NCI-H446 treated with DMSO at 0.1 percent for 48 hours (cell line): ENCODE results near the gene DGKZ.

ENCODE experiments used
- DNase-seq: peaks from one replicate; lab custom pipeline; 2025; lab: John Stamatoyannopoulos, UW

DGKZ gene

DNA sequence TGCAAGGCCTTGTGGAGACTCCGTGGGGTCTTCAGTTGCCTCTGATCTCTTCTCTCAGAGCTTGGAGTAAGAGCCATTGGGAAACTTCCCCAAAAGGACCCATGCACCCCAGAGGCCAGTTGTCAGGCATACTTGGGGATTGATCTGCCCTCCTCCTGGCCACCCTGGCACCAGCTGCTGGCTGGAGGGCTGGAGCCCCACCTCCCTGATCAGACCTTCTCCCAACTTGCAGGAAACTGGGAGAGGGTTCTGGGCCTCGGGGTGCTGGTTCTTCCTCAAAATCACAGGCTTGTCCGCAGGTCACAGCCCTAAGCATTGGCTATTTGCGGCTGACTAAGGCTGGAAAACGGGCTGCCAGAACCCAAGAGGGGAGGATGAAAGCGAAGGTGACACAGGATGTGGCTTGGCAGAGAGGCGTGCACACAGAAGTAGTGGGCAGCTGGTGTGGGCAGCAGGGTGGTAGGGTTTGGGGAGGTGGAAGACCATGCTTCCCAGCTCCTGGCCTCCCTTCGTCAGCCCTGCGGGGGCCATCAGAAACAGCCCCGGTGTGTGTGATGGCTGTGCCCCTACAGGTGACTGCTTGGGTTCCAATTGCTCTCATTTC lies 1.3 kb upstream of the DGKZ start:
- DNase-seq = no peak

DNA sequence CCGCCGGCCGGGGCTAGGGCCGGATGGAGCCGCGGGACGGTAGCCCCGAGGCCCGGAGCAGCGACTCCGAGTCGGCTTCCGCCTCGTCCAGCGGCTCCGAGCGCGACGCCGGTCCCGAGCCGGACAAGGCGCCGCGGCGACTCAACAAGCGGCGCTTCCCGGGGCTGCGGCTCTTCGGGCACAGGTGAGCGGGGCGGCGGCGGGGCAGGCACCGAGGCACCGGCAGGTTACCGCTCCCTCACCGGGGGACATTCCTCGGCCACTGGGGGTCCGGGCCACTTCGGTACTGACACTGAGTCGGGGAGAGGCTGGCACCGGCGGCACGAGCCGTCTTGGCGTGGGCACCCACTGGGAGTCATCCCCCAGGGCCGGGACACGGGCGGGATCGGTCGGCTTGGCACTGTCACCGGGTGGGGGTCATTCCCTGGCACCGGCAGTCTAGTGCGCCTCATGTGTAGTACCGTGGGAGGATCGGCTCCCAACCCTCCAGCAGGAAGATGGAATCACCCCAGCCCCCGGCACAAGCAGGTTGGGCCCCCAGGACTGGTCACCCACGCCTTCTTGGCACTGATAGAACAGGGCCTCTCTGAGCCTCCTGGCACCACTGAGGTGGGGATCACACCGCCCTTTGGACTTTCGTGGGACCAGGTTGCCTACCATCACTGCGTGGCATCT lies 511 bp downstream of the DGKZ start:
- no peak for DNase-seq

- DNase-seq = no peak
These were observed 1.5 kb downstream of the DGKZ start for GRCh38 chr11:46348566-46349401.

DNA sequence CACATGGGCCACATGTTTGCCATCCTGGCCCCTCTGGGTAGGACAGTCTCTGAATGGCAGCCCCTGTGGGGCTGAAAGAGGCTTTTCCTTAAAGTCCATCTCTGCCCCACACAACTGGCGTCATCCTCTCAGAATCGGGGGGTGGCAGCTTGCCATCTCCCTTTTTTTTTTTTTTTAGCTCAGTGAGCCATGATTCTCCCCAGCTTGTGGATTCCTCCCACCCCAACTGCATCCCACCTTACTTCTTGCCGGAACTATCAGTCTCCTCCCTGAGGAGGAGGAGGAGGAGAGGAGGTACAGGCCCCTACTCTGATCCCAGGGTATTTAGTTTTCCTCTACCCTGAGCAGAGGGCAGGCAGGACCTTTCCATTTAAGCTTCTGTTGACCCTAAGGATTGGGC lies 3.4 kb downstream of the DGKZ start:
- no peak for DNase-seq

GRCh38 chr11:46351148-46351547 lies 3.9 kb downstream of the DGKZ start:
- DNase-seq = no peak

DNA sequence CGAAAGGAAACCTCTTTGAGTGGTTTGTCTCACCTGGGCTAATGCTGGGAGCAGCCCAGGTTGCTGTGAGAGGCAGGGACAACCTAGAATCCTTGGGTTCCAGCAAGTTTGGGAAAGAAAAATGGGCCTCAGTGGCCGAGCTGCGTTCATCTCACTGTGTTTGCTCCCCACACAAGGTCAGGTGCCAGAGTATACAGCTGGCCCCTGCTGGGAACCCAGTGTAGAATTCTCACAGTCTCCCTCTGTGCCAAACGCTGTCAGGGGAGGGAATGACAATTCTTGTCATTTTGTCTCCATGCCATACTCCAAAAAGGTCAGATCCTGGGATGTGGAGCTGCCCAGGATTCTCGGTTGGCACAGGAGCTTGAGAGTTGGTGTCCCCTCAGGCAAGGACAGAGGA lies 4.3 kb downstream of the DGKZ start:
- DNase-seq = no peak

- no peak for DNase-seq
These were observed 5.0 kb downstream of the DGKZ start for GRCh38 chr11:46352063-46352841.

GRCh38 chr11:46353698-46354097 lies 6.4 kb downstream of the DGKZ start:
- peak; percentile 55 for DNase-seq

GRCh38 chr11:46356924-46357482 lies 9.7 kb downstream of the DGKZ start:
- no peak for DNase-seq

DNA sequence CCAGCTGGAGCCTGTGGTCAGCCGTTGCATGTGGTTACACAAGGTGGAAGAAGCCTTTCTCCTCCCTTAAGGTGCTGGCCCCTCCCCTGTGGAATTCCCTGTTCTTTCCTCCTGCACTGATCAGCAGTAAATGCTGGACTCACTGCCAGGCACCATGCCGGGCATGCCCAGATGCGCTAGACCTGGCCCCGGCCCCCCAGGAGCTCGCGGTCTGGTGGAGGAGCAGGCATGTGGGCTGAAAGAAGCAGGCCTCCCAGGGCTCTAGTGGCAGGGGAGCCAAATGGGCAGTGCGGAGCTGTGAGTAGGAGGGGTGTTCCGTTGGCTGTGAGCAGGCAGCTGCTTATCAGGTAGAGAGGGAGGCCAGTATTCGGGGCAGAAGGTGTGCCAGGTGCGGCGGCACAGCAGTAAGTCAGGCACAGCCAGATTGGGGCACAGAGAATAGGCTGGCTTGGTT lies 10.2 kb downstream of the DGKZ start:
- DNase-seq = no peak

GRCh38 chr11:46359953-46360352 lies 12.7 kb downstream of the DGKZ start:
- DNase-seq = no peak

GRCh38 chr11:46360878-46361277 lies 13.6 kb downstream of the DGKZ start:
- DNase-seq = no peak

DNA sequence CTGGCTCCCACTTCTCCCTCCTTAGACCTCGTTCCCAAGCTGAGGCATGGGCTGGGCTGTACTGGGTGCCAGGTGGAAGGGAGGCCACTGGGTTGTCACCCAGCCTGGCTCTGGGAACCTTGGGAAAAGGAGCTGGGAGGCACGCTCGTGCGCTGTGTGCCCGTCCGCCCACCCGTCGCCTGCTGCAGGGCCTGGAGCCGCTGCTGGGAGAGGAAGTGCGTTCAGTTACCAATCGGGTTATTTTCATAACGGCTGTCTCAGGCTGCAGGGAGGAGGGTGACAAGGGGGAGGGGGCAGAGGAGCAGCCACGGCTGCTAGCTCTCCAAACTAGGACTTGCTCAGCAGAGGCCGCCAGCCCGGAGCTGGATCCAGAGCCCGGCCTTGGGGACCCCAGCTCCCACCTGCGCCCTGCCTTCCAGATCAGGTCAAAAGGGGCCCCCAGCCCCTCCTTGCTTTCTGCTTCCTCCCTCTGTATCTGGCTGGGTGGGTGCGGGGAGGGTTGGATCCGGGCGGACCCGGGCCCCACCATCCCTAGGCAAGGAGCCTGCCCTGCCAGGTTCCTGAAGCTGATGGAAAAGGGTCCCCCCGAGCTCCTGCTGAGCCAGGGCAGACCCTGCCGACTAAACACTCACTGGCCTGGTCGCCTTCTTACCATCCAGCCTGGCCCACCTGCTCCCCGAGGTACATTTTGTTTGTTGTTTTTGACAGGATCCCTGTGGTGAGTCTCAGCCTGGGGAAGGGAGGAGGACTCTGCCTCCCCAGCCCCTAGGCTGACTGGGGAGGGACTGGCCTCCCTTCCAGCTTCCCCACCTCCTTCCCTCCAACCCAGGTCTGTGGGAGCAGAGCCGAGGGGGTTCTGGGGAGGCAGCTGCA lies 14.3 kb downstream of the DGKZ start:
- DNase-seq = no peak

- DNase-seq = no peak
These were observed 15.1 kb downstream of the DGKZ start for GRCh38 chr11:46362156-46363030.

- DNase-seq = no peak
These were observed 15.8 kb downstream of the DGKZ start for GRCh38 chr11:46363031-46363407.

DNA sequence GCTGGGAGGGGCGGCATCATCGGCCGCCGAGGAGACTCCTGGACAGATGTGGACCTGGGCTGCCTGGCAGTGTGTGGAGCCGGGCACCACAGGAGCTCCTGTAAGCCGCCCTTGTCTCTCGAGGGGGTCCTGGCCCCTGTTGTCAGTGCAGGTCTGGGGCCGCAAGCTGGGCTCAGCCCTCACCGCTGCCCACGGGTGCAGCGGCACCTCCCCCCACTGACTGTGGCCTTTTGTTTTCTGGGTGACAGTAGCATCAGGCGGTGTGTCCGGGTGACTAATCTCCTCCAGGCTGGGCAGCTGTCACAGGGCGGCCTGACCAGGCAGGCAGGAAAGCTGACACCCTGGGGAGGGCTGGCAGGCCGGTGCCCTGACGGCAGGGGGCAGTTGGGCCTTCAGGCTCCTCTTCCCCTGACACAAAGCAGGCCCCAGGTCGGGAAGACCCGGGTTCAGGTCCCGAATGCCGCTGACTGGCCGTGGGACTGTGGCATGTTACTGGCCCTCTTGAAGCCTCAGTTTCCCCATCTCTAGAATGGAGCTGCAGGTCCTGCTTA lies 16.3 kb downstream of the DGKZ start:
- DNase-seq = no peak

DNA sequence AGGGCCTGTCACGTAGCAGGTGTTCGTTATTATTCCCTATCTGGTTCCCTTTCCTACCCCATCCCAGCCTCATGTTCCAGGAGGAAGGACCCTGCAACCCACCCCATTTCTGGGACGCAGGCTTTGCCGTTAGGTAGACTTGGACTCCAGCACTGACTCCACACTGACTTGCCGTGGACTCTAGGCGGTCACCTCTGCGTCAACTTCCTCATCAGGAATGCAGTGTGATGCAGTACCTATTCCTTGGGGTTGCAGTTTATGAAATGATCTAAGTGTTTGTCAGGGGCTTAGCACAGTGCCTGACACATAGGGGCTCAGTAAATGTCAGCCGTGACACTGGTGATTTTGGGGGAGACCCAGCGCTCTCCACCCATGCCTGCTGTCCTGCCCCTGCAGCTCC lies 16.8 kb downstream of the DGKZ start:
- no peak for DNase-seq

- DNase-seq = no peak
These were observed 17.5 kb downstream of the DGKZ start for GRCh38 chr11:46364791-46365190.

DNA sequence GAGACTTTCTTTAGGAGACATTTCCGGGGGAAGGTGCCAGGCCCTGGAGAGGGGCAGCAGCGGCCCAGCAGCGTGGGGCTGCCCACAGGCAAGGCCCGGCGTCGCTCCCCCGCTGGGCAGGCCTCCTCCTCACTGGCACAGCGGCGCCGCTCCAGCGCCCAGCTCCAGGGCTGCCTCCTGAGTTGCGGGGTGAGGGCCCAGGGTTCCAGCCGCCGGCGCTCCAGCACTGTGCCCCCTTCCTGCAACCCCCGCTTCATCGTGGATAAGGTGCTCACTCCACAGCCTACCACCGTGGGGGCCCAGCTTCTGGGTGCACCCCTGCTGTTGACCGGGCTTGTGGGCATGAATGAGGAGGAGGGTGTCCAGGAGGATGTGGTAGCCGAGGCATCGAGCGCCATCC lies 19.0 kb downstream of the DGKZ start:
- no peak for DNase-seq

DNA sequence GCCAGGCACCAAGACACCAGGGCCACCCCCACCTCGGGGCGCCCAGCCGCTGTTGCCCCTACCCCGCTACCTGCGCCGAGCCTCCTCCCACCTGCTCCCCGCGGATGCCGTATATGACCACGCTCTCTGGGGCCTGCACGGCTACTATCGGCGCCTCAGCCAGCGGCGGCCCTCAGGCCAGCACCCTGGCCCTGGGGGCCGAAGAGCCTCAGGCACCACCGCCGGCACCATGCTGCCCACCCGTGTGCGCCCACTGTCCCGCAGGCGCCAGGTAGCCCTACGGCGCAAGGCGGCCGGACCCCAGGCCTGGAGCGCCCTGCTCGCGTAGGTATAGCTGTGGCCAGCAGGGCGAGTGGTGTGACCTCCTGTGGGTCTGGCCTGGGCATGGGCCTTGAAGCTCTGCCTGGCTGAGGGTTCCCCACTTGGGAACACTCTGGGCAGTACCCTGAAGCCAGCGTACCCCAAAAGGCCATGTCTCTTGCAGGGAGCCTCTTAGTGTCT lies 19.4 kb downstream of the DGKZ start:
- no peak for DNase-seq
